Stomach smooth muscle (tissue), 2 donors: ENCODE measurements around the gene GSS.

Experiments used
- H3K27ac ChIP-seq: one replicate; pipeline ENCODE4 v1.7.0; 2013; ENCODE audit warnings: mild to moderate bottlenecking, low read length, inconsistent platforms
- H3K27me3 ChIP-seq, 2 donors: one replicate each; pipeline ENCODE4 v1.7.0; 2013; ENCODE audit warnings: low read length in 2 of 2; ENCODE audit not compliant: insufficient read depth in 2 of 2, control insufficient read depth in 1 of 2
- H3K36me3 ChIP-seq, 2 donors: one replicate each; pipeline ENCODE4 v1.7.0; 2013; ENCODE audit warnings: low read length in 2 of 2; ENCODE audit not compliant: control insufficient read depth in 2 of 2, insufficient read depth in 2 of 2
- H3K4me1 ChIP-seq: one replicate; pipeline ENCODE4 v1.7.0; 2013; ENCODE audit warnings: low read length; ENCODE audit not compliant: control insufficient read depth, insufficient read depth
- H3K4me3 ChIP-seq, 2 donors: one replicate each; pipeline ENCODE4 v1.7.0; 2013; ENCODE audit warnings: low read length in 2 of 2
- H3K9ac ChIP-seq, 2 donors: one replicate each; pipeline ENCODE4 v1.7.0; 2013; ENCODE audit warnings: low read length in 2 of 2, mild to moderate bottlenecking in 1 of 2
- H3K9me3 ChIP-seq, 2 donors: one replicate each; pipeline ENCODE4 v1.7.0; 2013; ENCODE audit warnings: low read length in 2 of 2; ENCODE audit not compliant: control insufficient read depth in 2 of 2
- donor health status: healthy.
- donor health status: Pancreatic carcinoma.

Gene GSS

GRCh38 chr20:34955231-34956040 lies at the start of gene GSS, which contains the start of gene MYH7B:
TSS of gene GSS (minus strand) at chr20:34955806. CDS start at chr20:34951852, 3,954 bp downstream.
TSS of gene MYH7B (plus strand) at chr20:34955868. CDS start at chr20:34978006, 22,138 bp downstream.
- Histone ChIP-seq H3K27me3 (no peaks in the 10 kb centered on the region), H3K9me3 (no peaks in the 10 kb centered on the region), H3K9ac (peak within 1 kb of the TSS; percentile 95 to 98), H3K4me1 (peaks cover 15% of the 10 kb centered on the region), H3K36me3 (no peaks in the 10 kb centered on the region), H3K4me3 (peak within 1 kb of the TSS; percentile 94), H3K27ac (peak within 1 kb of the TSS; percentile 94)

GRCh38 chr20:35004749-35005462 lies 49.3 kb upstream of the GSS start:
- Histone ChIP-seq H3K9me3 (no peaks in the 10 kb centered on the region), H3K27ac (no peak overlapping the region), H3K4me3 (no peak overlapping the region), H3K27me3 (no peaks in the 10 kb centered on the region), H3K9ac (no peak overlapping the region), H3K4me1 (no peaks in the 10 kb centered on the region), H3K36me3 (peaks cover 70 to 84% of the 10 kb centered on the region in 2 donors)

GRCh38 chr20:35004051-35004725 lies 48.6 kb upstream of the GSS start:
- Histone ChIP-seq H3K9me3 (no peaks in the 10 kb centered on the region), H3K9ac (no peak overlapping the region), H3K4me1 (no peaks in the 10 kb centered on the region), H3K4me3 (no peak overlapping the region), H3K36me3 (peaks cover 65 to 80% of the 10 kb centered on the region in 2 donors), H3K27me3 (no peaks in the 10 kb centered on the region), H3K27ac (no peak overlapping the region)

- H3K9me3 ChIP-seq: no peaks in the 10 kb centered on the region
- H3K4me3 ChIP-seq: no peak overlapping the region
- H3K9ac ChIP-seq: no peak overlapping the region
- peaks cover 58 to 73% of the 10 kb centered on the region in 2 donors for H3K36me3 ChIP-seq
- H3K4me1 ChIP-seq: no peaks in the 10 kb centered on the region
- H3K27me3 ChIP-seq: no peaks in the 10 kb centered on the region
- no peak overlapping the region for H3K27ac ChIP-seq
Observed at GRCh38 chr20:35003211-35004031, 47.8 kb upstream of the GSS start.

- Histone ChIP-seq H3K27ac (no peak overlapping the region), H3K9me3 (no peaks in the 10 kb centered on the region), H3K4me1 (peaks cover 2% of the 10 kb centered on the region), H3K36me3 (peaks cover 50 to 69% of the 10 kb centered on the region in 2 donors), H3K27me3 (no peaks in the 10 kb centered on the region), H3K9ac (no peak overlapping the region), H3K4me3 (no peak overlapping the region)
Observed at GRCh38 chr20:35002426-35003210, 47.0 kb upstream of the GSS start.

GRCh38 chr20:35001596-35002362 lies 46.2 kb upstream of the GSS start:
- H3K27me3 ChIP-seq: no peaks in the 10 kb centered on the region
- no peak overlapping the region for H3K27ac ChIP-seq
- no peak overlapping the region for H3K9ac ChIP-seq
- H3K4me3 ChIP-seq: no peak overlapping the region
- no peaks in the 10 kb centered on the region for H3K9me3 ChIP-seq
- H3K4me1 ChIP-seq: peaks cover 8% of the 10 kb centered on the region
- H3K36me3 ChIP-seq: peaks cover 46 to 63% of the 10 kb centered on the region in 2 donors

GRCh38 chr20:35000922-35001595 lies 45.5 kb upstream of the GSS start:
- Histone ChIP-seq H3K27ac (no peak overlapping the region), H3K9me3 (no peaks in the 10 kb centered on the region), H3K36me3 (peaks cover 39 to 57% of the 10 kb centered on the region in 2 donors), H3K4me3 (no peak overlapping the region), H3K9ac (no peak overlapping the region), H3K27me3 (no peaks in the 10 kb centered on the region), H3K4me1 (peaks cover 8% of the 10 kb centered on the region)

GRCh38 chr20:35000311-35000921 lies 44.8 kb upstream of the GSS start:
- H3K27ac ChIP-seq: no peak overlapping the region
- peaks cover 8% of the 10 kb centered on the region for H3K4me1 ChIP-seq
- H3K9ac ChIP-seq: no peak overlapping the region
- H3K36me3 ChIP-seq: peaks cover 36 to 57% of the 10 kb centered on the region in 2 donors
- no peaks in the 10 kb centered on the region for H3K27me3 ChIP-seq
- H3K9me3 ChIP-seq: no peaks in the 10 kb centered on the region
- H3K4me3 ChIP-seq: no peak overlapping the region
